Activated naive CD4-positive, alpha-beta T cell treated with anti-CD3 and anti-CD28 coated beads, Interleukin-2, amount 50 U/mL, for 72 hours (primary cell): ENCODE data around the gene CELSR2. TPM values are rescaled to one million over a fixed set of nuclear protein-coding genes. Genes with fewer than 3 reads are reported as not detected.
"Not testable (repeated sequence)": the region's sequence is repeated elsewhere in the genome, so short reads cannot be mapped to it uniquely, and the experiment has no call there.

ENCODE experiments used
- ATAC-seq, 2 donors: fragments of 150-1000 bp; cut with Tn5 transposase; 2 replicates each; pipeline ENCODE4 v1.10.0; 2021; ENCODE audit warnings: mild to moderate bottlenecking in 2 of 2, moderate library complexity in 2 of 2
- DNase-seq, 2 donors: peaks; one replicate each; pipeline ENCODE4 v3.0.0; 2021 to 2022; ENCODE audit warnings: low spot score in 2 of 2
- H3K27ac Mint-ChIP-seq, 2 donors: one replicate each; pipeline ENCODE4 v1.8.0; 2022; ENCODE audit warnings: mild to moderate bottlenecking in 2 of 2, mixed read lengths in 2 of 2
- H3K36me3 Mint-ChIP-seq, 2 donors: one replicate each; pipeline ENCODE4 v1.8.0; 2022; ENCODE audit warnings: mixed read lengths in 2 of 2
- H3K9me3 Mint-ChIP-seq, 2 donors: one replicate each; pipeline ENCODE4 v1.8.0; 2022; ENCODE audit warnings: mixed read lengths in 2 of 2
- total RNA-seq, 2 donors: library from RNA; stranded (reverse); gene quantifications; one replicate each; pipeline ENCODE4 v1.2.3, GENCODE V29; 2022

Gene CELSR2
- total RNA-seq, 2 donors from 2014 or later: 0.39 to 3.9 TPM

- no peaks in the 10 kb centered on the region for H3K9me3 Mint-ChIP-seq
- no peak overlapping the region for H3K27ac Mint-ChIP-seq
- DNase-seq: no peak
- H3K36me3 Mint-ChIP-seq: peaks cover 0 to 8% of the 10 kb centered on the region in 2 donors
- no peak for ATAC-seq
These were observed 30.4 kb downstream of the CELSR2 start for GRCh38 chr1:109279615-109280278.

- H3K36me3 Mint-ChIP-seq: peaks cover 0 to 8% of the 10 kb centered on the region in 2 donors
- ATAC-seq: no peak
- H3K27ac Mint-ChIP-seq: no peak overlapping the region
- no peak for DNase-seq
- no peaks in the 10 kb centered on the region for H3K9me3 Mint-ChIP-seq
These were observed 31.5 kb downstream of the CELSR2 start for GRCh38 chr1:109280862-109281261.

- Mint-ChIP-seq H3K36me3 (peaks cover 0 to 8% of the 10 kb centered on the region in 2 donors), H3K9me3 (no peaks in the 10 kb centered on the region), H3K27ac (no peak overlapping the region)
- ATAC-seq (no peak), DNase-seq (no peak)
These were observed 32.5 kb downstream of the CELSR2 start for GRCh38 chr1:109281680-109282496.

GRCh38 chr1:109282497-109282951, 33.2 kb downstream of the CELSR2 start:
- DNase-seq (no peak), ATAC-seq (no peak)
- peak overlapping the region; percentile 72 to 96 for H3K27ac Mint-ChIP-seq
- peaks cover 0 to 8% of the 10 kb centered on the region in 2 donors for H3K36me3 Mint-ChIP-seq
- no peaks in the 10 kb centered on the region for H3K9me3 Mint-ChIP-seq

DNA sequence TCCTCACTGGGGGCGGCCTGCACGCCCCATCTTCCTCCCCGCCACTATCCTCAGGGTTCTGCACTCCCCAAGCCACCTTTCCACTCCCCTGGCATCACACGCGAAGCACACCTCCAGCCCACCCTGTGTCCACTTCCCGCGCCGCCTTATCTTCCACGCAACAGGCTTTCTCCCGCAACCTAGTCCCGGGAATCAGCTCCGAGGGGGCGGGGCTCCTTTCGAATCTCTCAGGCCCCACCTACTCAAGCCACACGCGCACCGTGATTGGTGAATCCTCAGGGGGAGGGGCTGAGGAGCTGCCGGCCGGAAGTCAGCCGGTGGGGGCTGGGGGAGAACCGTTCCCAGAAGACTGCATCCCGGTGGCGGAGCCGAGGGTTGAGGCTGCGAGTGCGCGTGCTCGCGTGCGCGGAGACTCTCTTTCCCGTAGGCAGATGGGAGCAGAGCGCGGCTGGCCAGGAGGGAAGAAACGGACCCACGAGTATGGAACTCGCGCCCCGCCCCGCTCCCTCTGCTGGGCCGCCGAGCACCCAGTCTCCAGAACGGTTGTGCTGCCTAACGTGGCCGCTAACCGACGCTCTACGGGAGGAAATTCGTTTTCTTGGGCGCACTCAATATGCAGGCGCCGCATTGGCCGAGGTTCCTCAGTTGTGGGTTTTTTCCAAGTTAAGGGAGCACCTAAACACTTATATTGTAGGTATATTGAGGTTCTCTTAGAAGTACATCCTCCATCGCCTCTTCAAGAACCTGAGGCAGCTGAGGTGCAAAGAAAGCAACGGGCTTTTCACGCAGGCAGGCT, 33.8 kb downstream of the CELSR2 start, which contains the start of gene PSRC1:
TSS of gene PSRC1 (minus strand) at position 194 of the 796 bp plus-strand sequence.
- ATAC-seq (peak; percentile 97 to 98), DNase-seq (peak; percentile 89 to 93)
- Mint-ChIP-seq H3K9me3 (no peaks in the 10 kb centered on the region), H3K27ac (peak within 1 kb of the TSS; percentile 72 to 96), H3K36me3 (peaks cover 0 to 8% of the 10 kb centered on the region in 2 donors)

- Mint-ChIP-seq H3K27ac (peak overlapping the region in 1 of 2 donors; percentile 72), H3K9me3 (no peaks in the 10 kb centered on the region), H3K36me3 (peaks cover 0 to 8% of the 10 kb centered on the region in 2 donors)
- ATAC-seq: peak in 1 of 2 donors; percentile 34
- no peak for DNase-seq
These were observed 34.6 kb downstream of the CELSR2 start for GRCh38 chr1:109283748-109284600.

- not testable (repeated sequence) for ATAC-seq, H3K9me3 Mint-ChIP-seq, H3K36me3 Mint-ChIP-seq
These were observed 37.4 kb downstream of the CELSR2 start for GRCh38 chr1:109286762-109287161.

DNA sequence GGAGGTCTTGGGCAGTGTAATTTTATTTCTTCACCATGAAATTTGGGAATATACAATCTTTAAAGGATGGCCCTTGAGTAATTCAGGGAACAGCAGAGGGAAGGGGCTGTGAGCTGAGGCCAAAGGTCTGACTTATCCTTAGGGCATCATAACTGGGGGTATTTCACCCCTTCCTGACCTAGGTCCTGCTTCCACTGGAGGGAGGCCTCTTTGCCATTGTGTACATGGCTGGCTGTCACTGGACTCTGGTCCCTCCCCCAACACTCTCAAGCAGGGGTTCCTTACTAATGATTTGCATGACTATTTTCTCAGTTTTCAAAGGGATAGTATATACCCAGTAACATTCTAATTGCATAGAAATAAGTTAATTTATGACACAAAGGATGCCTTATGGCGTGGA, 40.8 kb downstream of the CELSR2 start:
- no peak for ATAC-seq
- Mint-ChIP-seq H3K36me3 (no peaks in the 10 kb centered on the region), H3K9me3 (no peaks in the 10 kb centered on the region), H3K27ac (no peak overlapping the region)
- DNase-seq: no peak

More at GRCh38 chr1:109286762-109287161, 37.4 kb downstream of the CELSR2 start:
- not testable (repeated sequence) for H3K27ac Mint-ChIP-seq, DNase-seq

GRCh38 chr1:109290998-109291397, 41.7 kb downstream of the CELSR2 start:
- H3K9me3 Mint-ChIP-seq: no peaks in the 10 kb centered on the region
- no peak for ATAC-seq
- no peaks in the 10 kb centered on the region for H3K36me3 Mint-ChIP-seq
- no peak for DNase-seq
- no peak overlapping the region for H3K27ac Mint-ChIP-seq

DNA sequence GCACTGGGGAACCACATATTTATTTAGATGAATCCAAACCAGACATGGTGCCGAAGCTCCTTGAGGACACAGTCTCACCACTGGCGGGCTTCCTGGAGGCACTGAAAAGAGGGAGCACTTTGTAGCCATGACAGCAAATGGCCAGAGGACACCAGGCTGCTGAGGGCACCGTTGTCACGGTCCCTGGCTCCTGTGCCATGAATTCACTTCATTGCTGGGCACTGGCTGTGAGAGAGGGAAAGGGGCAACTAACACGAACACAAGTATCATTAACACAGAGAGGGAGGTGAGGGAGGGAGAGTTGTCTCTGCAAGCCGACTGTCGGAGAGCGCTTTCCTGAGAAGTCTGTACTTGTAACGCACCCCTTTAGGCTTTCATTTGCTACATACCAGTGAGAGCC, 43.0 kb downstream of the CELSR2 start:
- DNase-seq: no peak
- Mint-ChIP-seq H3K9me3 (no peaks in the 10 kb centered on the region), H3K27ac (no peak overlapping the region), H3K36me3 (no peaks in the 10 kb centered on the region)
- no peak for ATAC-seq

- no peak overlapping the region for H3K27ac Mint-ChIP-seq
- no peaks in the 10 kb centered on the region for H3K36me3 Mint-ChIP-seq
These were observed 43.7 kb downstream of the CELSR2 start for GRCh38 chr1:109293026-109293425.

GRCh38 chr1:109294481-109294880, 45.1 kb downstream of the CELSR2 start:
- DNase-seq: no peak
- ATAC-seq: no peak
- no peak overlapping the region for H3K27ac Mint-ChIP-seq
- no peaks in the 10 kb centered on the region for H3K9me3 Mint-ChIP-seq
- H3K36me3 Mint-ChIP-seq: no peaks in the 10 kb centered on the region

More at GRCh38 chr1:109293026-109293425, 43.7 kb downstream of the CELSR2 start:
- H3K9me3 Mint-ChIP-seq: no peaks in the 10 kb centered on the region
- DNase-seq (no peak), ATAC-seq (no peak)

GRCh38 chr1:109295712-109296415, 46.5 kb downstream of the CELSR2 start:
- DNase-seq (no peak), ATAC-seq (no peak)
- Mint-ChIP-seq H3K36me3 (no peaks in the 10 kb centered on the region), H3K9me3 (no peaks in the 10 kb centered on the region), H3K27ac (no peak overlapping the region)

DNA sequence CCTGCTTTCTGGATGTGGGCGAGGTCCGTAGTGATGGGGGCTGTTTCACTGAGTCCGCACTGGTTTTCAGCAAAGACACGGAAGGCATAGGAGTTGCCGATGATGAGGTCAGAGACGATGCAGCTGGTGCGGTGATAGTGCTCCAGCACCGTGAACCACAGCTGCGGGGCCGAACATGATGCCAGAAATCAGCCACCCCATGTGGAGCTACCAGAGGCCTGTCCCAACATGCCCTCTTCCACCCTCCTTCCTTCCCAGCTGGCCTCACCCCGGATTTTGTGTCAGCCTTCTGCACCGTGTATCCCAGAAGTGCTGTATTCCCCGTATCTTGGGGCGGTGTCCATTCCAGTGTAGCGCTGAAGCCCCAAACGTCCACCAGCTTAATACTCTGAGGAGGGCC, 47.4 kb downstream of the CELSR2 start:
- DNase-seq (no peak), ATAC-seq (no peak)
- Mint-ChIP-seq H3K36me3 (no peaks in the 10 kb centered on the region), H3K9me3 (no peaks in the 10 kb centered on the region), H3K27ac (no peak overlapping the region)
